Measurements from ENCODE around the gene NUDT2. TPM values are rescaled to one million over a fixed set of nuclear protein-coding genes. Genes with fewer than 3 reads are reported as not detected.
A peak's percentile ranks its signal among the peaks of the same experiment; 100 is the strongest.

Gene NUDT2
- total and polyA plus RNA-seq, 2 experiments from 2014 or later = 19.6 to 23.4 TPM

DNA sequence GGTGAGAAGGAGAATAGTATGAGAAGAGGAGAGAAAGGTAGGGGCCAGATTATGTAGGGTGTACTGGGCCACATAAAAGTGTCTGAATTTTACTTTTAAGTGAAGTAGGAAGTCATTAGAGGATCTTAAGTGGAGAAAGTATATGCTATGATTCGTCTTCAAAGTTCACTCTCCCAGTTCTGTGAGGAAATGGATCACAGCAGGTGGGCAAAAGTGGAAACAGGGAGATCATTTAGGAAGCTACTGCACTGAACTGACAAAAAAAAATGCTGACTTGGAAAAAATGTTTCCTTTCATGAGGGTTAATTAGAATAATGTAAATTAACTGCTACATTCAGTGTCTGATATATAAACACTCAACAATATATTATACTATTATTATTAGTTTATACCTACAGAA lies 2.7 kb upstream of the NUDT2 start:
- Histone ChIP-seq H3K27me3 (no peaks in the 10 kb centered on the region), H3K36me3 (replicated peaks; ENCODE audit: insufficient read depth, low read depth) (no peaks in the 10 kb centered on the region), H3K4me3 (no peak overlapping the region), H3K4me2 (no peak overlapping the region), H2AFZ (no peak overlapping the region), H3K27ac (no peak overlapping the region), H3K9me3 (ENCODE audit: low read depth) (no peaks in the 10 kb centered on the region), H3K9me2 (replicated peaks; ENCODE audit: insufficient read depth) (no peaks in the 10 kb centered on the region), H4K20me1 (ENCODE audit: insufficient read depth, poor library complexity, severe bottlenecking) (no peaks in the 10 kb centered on the region), H3K79me2 (peaks cover 14% of the 10 kb centered on the region), H3K4me1 (ENCODE audit: insufficient read depth) (no peaks in the 10 kb centered on the region)
- TF ChIP-seq EZH2phosphoT487 (IDR thresholded peaks at IDR 0.05; ENCODE audit: low read depth, severe bottlenecking, unreplicated experiment) = no peak
- TF ChIP-seq EZH2 (IDR thresholded peaks at IDR 0.05; ENCODE audit: borderline replicate concordance) = no peak
- TF ChIP-seq, protein P1, sequence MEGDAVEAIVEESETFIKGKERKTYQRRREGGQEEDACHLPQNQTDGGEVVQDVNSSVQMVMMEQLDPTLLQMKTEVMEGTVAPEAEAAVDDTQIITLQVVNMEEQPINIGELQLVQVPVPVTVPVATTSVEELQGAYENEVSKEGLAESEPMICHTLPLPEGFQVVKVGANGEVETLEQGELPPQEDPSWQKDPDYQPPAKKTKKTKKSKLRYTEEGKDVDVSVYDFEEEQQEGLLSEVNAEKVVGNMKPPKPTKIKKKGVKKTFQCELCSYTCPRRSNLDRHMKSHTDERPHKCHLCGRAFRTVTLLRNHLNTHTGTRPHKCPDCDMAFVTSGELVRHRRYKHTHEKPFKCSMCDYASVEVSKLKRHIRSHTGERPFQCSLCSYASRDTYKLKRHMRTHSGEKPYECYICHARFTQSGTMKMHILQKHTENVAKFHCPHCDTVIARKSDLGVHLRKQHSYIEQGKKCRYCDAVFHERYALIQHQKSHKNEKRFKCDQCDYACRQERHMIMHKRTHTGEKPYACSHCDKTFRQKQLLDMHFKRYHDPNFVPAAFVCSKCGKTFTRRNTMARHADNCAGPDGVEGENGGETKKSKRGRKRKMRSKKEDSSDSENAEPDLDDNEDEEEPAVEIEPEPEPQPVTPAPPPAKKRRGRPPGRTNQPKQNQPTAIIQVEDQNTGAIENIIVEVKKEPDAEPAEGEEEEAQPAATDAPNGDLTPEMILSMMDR (IDR thresholded peaks at IDR 0.05; ENCODE audit: poor library complexity) = no peak
- 94% methylated on average over 1 of the region's 1 CpG for WGBS (ENCODE audit: low lambda C conversion rate, missing lambda C conversion rate)
- DNase-seq (ENCODE audit: low spot score) = no peak

DNA sequence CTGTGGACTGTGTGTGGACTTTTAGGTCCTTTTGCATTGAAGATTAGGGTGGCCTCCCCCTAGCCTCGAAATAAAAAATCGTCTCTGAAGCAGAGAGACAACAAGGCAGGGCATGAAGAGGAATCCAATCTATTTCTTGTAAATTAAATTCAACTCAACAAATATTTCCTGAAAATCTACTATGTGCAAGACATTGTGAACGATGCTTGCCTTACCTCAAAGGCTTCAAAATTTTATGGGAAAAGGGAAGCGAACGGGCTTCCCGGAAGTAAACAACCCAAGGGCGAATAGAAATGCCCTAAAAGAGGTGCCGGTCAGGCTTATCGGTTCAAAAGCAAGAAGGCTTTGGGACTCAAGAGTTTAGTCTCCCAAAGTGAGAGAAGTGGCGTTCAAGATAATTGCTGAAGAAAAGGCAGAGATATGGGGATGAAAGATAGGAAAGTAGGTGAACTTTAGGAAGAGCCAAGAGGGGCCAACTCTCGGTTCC lies 826 bp upstream of the NUDT2 start:
- no peaks in the 10 kb centered on the region for H3K9me2 ChIP-seq (replicated peaks; ENCODE audit: insufficient read depth)
- no peaks in the 10 kb centered on the region for H3K27me3 ChIP-seq
- no peak for TF ChIP-seq EZH2phosphoT487 (IDR thresholded peaks at IDR 0.05; ENCODE audit: low read depth, severe bottlenecking, unreplicated experiment)
- TF ChIP-seq, protein P1 (IDR thresholded peaks at IDR 0.05; ENCODE audit: poor library complexity) = no peak
- TF ChIP-seq EZH2 (IDR thresholded peaks at IDR 0.05; ENCODE audit: borderline replicate concordance) = no peak
- no peak for DNase-seq (ENCODE audit: low spot score)
- H3K36me3 ChIP-seq (replicated peaks; ENCODE audit: insufficient read depth, low read depth) = no peaks in the 10 kb centered on the region
- H3K4me3 ChIP-seq = peak overlapping the region; percentile 32
- peaks cover 22% of the 10 kb centered on the region for H3K79me2 ChIP-seq
- H3K4me2 ChIP-seq = peak overlapping the region; percentile 75
- H3K27ac ChIP-seq = peak overlapping the region; percentile 13
- peak overlapping the region; percentile 48 for H2AFZ ChIP-seq
- WGBS (ENCODE audit: low lambda C conversion rate, missing lambda C conversion rate) = under 1% methylated on average over 11 of the region's 11 CpGs
- H4K20me1 ChIP-seq (ENCODE audit: insufficient read depth, poor library complexity, severe bottlenecking) = no peaks in the 10 kb centered on the region
- H3K9me3 ChIP-seq (ENCODE audit: low read depth) = no peaks in the 10 kb centered on the region
- H3K4me1 ChIP-seq (ENCODE audit: insufficient read depth) = no peaks in the 10 kb centered on the region

DNA sequence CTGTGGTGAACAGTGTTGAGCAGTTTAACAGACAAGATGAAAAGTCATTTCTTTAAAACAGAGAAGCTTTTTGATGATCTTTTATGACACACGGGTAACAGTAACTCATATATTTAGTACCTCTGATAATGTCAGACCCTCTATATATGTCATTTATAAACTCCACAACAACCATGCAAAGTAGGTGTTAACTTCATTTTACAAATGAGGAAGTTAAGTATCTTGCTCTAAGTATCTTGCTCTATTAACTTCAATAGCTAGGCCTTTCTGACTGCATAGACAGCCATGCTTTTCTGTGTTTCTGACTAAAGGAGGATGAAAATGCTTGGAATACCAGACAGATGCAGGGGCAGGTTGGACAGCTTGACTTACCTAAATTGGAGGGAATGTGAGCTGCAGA lies 1.8 kb downstream of the NUDT2 start:
- TF ChIP-seq, protein P1 (IDR thresholded peaks at IDR 0.05; ENCODE audit: poor library complexity) = no peak
- no peak for TF ChIP-seq EZH2 (IDR thresholded peaks at IDR 0.05; ENCODE audit: borderline replicate concordance)
- no peak for TF ChIP-seq EZH2phosphoT487 (IDR thresholded peaks at IDR 0.05; ENCODE audit: low read depth, severe bottlenecking, unreplicated experiment)
- H3K27me3 ChIP-seq = no peaks in the 10 kb centered on the region
- H3K4me3 ChIP-seq = no peak overlapping the region
- no peaks in the 10 kb centered on the region for H3K9me2 ChIP-seq (replicated peaks; ENCODE audit: insufficient read depth)
- no peak for DNase-seq (ENCODE audit: low spot score)
- no peaks in the 10 kb centered on the region for H3K9me3 ChIP-seq (ENCODE audit: low read depth)
- no peak overlapping the region for H2AFZ ChIP-seq
- no peak overlapping the region for H3K27ac ChIP-seq
- no peaks in the 10 kb centered on the region for H3K4me1 ChIP-seq (ENCODE audit: insufficient read depth)
- whole genome bisulfite sequencing (ENCODE audit: low lambda C conversion rate, missing lambda C conversion rate) = 88% methylated on average over 1 of the region's 1 CpG
- H3K36me3 ChIP-seq (replicated peaks; ENCODE audit: insufficient read depth, low read depth) = no peaks in the 10 kb centered on the region
- no peak overlapping the region for H3K4me2 ChIP-seq
- H3K79me2 ChIP-seq = peaks cover 33% of the 10 kb centered on the region
- H4K20me1 ChIP-seq (ENCODE audit: insufficient read depth, poor library complexity, severe bottlenecking) = no peaks in the 10 kb centered on the region

All from hepatocyte (in vitro differentiated cells).